Measurements from ENCODE around the gene POTEE.
"Not testable (repeated sequence)": the region's sequence is repeated elsewhere in the genome, so short reads cannot be mapped to it uniquely, and the experiment has no call there.

Gene POTEE

GRCh38 chr2:131209030-131209772, at the start of gene POTEE:
TSS of gene POTEE (plus strand) at chr2:131209536. CDS start at chr2:131218403, 8,867 bp downstream.
- intact Hi-C loops (cut with DNase I), result not testable (repeated sequence)
- peak in 1 of 10 donors; percentile 16 for DNase-seq

GRCh38 chr2:131165562-131165961, 43.8 kb upstream of the POTEE start:
- intact Hi-C loops (cut with DNase I), result not testable (repeated sequence)

GRCh38 chr2:131168538-131168937, 40.8 kb upstream of the POTEE start:
- no peak for DNase-seq
- intact Hi-C loops (cut with DNase I), result no loop called here

More at GRCh38 chr2:131165562-131165961, 43.8 kb upstream of the POTEE start:
- not testable (repeated sequence) for DNase-seq

GRCh38 chr2:131178050-131178449, 31.3 kb upstream of the POTEE start:
- intact Hi-C loops (cut with DNase I); DNase-seq: not testable (repeated sequence)

- DNase-seq; intact Hi-C loops (cut with DNase I): not testable (repeated sequence)
These were observed 30.5 kb upstream of the POTEE start for GRCh38 chr2:131178721-131179418.

GRCh38 chr2:131181451-131181850, 27.9 kb upstream of the POTEE start:
- DNase-seq; intact Hi-C loops (cut with DNase I): not testable (repeated sequence)

- DNase-seq, result not testable (repeated sequence)
These were observed 15.9 kb upstream of the POTEE start for GRCh38 chr2:131193421-131193820.

GRCh38 chr2:131196186-131196585, 13.2 kb upstream of the POTEE start:
- DNase-seq; intact Hi-C loops (cut with DNase I): not testable (repeated sequence)

More at GRCh38 chr2:131193421-131193820, 15.9 kb upstream of the POTEE start:
- intact Hi-C loops (cut with DNase I), result not testable (repeated sequence)

- no peak for DNase-seq
- intact Hi-C loops (cut with DNase I), result no loop called here
These were observed 8.2 kb upstream of the POTEE start for GRCh38 chr2:131201098-131201497.

- intact Hi-C loops (cut with DNase I); DNase-seq: not testable (repeated sequence)
These were observed 1.5 kb upstream of the POTEE start for GRCh38 chr2:131207839-131208238.

GRCh38 chr2:131209773-131210104, 403 bp downstream of the POTEE start:
- intact Hi-C loops (cut with DNase I), result not testable (repeated sequence)
- DNase-seq, result peak in 2 of 10 donors; percentile 33 to 46

- intact Hi-C loops (cut with DNase I); DNase-seq: not testable (repeated sequence)
These were observed 1.3 kb downstream of the POTEE start for GRCh38 chr2:131210434-131211211.

GRCh38 chr2:131217238-131217986, 8.1 kb downstream of the POTEE start:
- intact Hi-C loops (cut with DNase I); DNase-seq: not testable (repeated sequence)

- DNase-seq, result peak in 1 of 10 donors; percentile 24
- intact Hi-C loops (cut with DNase I), result not testable (repeated sequence)
These were observed 26.5 kb downstream of the POTEE start for GRCh38 chr2:131235543-131236449.

Measured in posterior cingulate gyrus (tissue), 11 donors.